ENCODE data around the gene ZNF787.

Gene ZNF787

GRCh38 chr19:56121180-56122167, at the start of gene ZNF787:
Gene ZNF787 (minus strand): TSS chr19:56121295. CDS start chr19:56103217, 18,078 bp downstream.
- H3K27me3 ChIP-seq (ENCODE audit: control insufficient read depth, insufficient read depth, low read length), result no peaks in the 10 kb centered on the region
- peaks cover 5% of the 10 kb centered on the region for H3K4me1 ChIP-seq (ENCODE audit: control insufficient read depth, low read depth, low read length)
- peak within 1 kb of the TSS; percentile 72 for H3K9ac ChIP-seq (ENCODE audit: low read length)
- peak within 1 kb of the TSS; percentile 75 for H3K27ac ChIP-seq (ENCODE audit: low read length)
- H3K9me3 ChIP-seq (ENCODE audit: control insufficient read depth, low read depth, low read length), result no peaks in the 10 kb centered on the region
- H3K36me3 ChIP-seq (ENCODE audit: control insufficient read depth, low read depth, low read length), result peaks cover 12% of the 10 kb centered on the region
- H3K4me3 ChIP-seq (ENCODE audit: low read length), result peak within 1 kb of the TSS; percentile 85

- Histone ChIP-seq H3K9ac (ENCODE audit: low read length) (no peak overlapping the region), H3K36me3 (ENCODE audit: control insufficient read depth, low read depth, low read length) (no peaks in the 10 kb centered on the region)
Measured at GRCh38 chr19:56170261-56170660, 49.2 kb upstream of the ZNF787 start.

GRCh38 chr19:56167064-56167578, 46.0 kb upstream of the ZNF787 start:
- no peaks in the 10 kb centered on the region for H3K9me3 ChIP-seq (ENCODE audit: control insufficient read depth, low read depth, low read length)
- peaks cover 3% of the 10 kb centered on the region for H3K36me3 ChIP-seq (ENCODE audit: control insufficient read depth, low read depth, low read length)
- no peak overlapping the region for H3K27ac ChIP-seq (ENCODE audit: low read length)
- no peaks in the 10 kb centered on the region for H3K4me1 ChIP-seq (ENCODE audit: control insufficient read depth, low read depth, low read length)
- no peak overlapping the region for H3K4me3 ChIP-seq (ENCODE audit: low read length)
- no peaks in the 10 kb centered on the region for H3K27me3 ChIP-seq (ENCODE audit: control insufficient read depth, insufficient read depth, low read length)
- no peak overlapping the region for H3K9ac ChIP-seq (ENCODE audit: low read length)

More at GRCh38 chr19:56170261-56170660, 49.2 kb upstream of the ZNF787 start:
- H3K27me3 ChIP-seq (ENCODE audit: control insufficient read depth, insufficient read depth, low read length), result no peaks in the 10 kb centered on the region
- no peaks in the 10 kb centered on the region for H3K4me1 ChIP-seq (ENCODE audit: control insufficient read depth, low read depth, low read length)
- no peak overlapping the region for H3K4me3 ChIP-seq (ENCODE audit: low read length)
- no peak overlapping the region for H3K27ac ChIP-seq (ENCODE audit: low read length)
- no peaks in the 10 kb centered on the region for H3K9me3 ChIP-seq (ENCODE audit: control insufficient read depth, low read depth, low read length)

GRCh38 chr19:56163097-56163496, 42.0 kb upstream of the ZNF787 start:
- H3K9ac ChIP-seq (ENCODE audit: low read length), result no peak overlapping the region
- H3K4me1 ChIP-seq (ENCODE audit: control insufficient read depth, low read depth, low read length), result no peaks in the 10 kb centered on the region
- no peak overlapping the region for H3K27ac ChIP-seq (ENCODE audit: low read length)
- no peak overlapping the region for H3K4me3 ChIP-seq (ENCODE audit: low read length)
- no peaks in the 10 kb centered on the region for H3K9me3 ChIP-seq (ENCODE audit: control insufficient read depth, low read depth, low read length)
- H3K27me3 ChIP-seq (ENCODE audit: control insufficient read depth, insufficient read depth, low read length), result no peaks in the 10 kb centered on the region
- peaks cover 10% of the 10 kb centered on the region for H3K36me3 ChIP-seq (ENCODE audit: control insufficient read depth, low read depth, low read length)

GRCh38 chr19:56162258-56162657, 41.2 kb upstream of the ZNF787 start:
- no peak overlapping the region for H3K4me3 ChIP-seq (ENCODE audit: low read length)
- H3K36me3 ChIP-seq (ENCODE audit: control insufficient read depth, low read depth, low read length), result peaks cover 10% of the 10 kb centered on the region
- H3K27ac ChIP-seq (ENCODE audit: low read length), result no peak overlapping the region

GRCh38 chr19:56161534-56161933, 40.4 kb upstream of the ZNF787 start:
- H3K4me1 ChIP-seq (ENCODE audit: control insufficient read depth, low read depth, low read length), result no peaks in the 10 kb centered on the region
- no peak overlapping the region for H3K27ac ChIP-seq (ENCODE audit: low read length)
- no peaks in the 10 kb centered on the region for H3K27me3 ChIP-seq (ENCODE audit: control insufficient read depth, insufficient read depth, low read length)
- H3K9ac ChIP-seq (ENCODE audit: low read length), result no peak overlapping the region
- H3K36me3 ChIP-seq (ENCODE audit: control insufficient read depth, low read depth, low read length), result peaks cover 10% of the 10 kb centered on the region
- no peak overlapping the region for H3K4me3 ChIP-seq (ENCODE audit: low read length)
- no peaks in the 10 kb centered on the region for H3K9me3 ChIP-seq (ENCODE audit: control insufficient read depth, low read depth, low read length)

More at GRCh38 chr19:56162258-56162657, 41.2 kb upstream of the ZNF787 start:
- no peaks in the 10 kb centered on the region for H3K27me3 ChIP-seq (ENCODE audit: control insufficient read depth, insufficient read depth, low read length)
- H3K9me3 ChIP-seq (ENCODE audit: control insufficient read depth, low read depth, low read length), result no peaks in the 10 kb centered on the region
- H3K9ac ChIP-seq (ENCODE audit: low read length), result no peak overlapping the region
- H3K4me1 ChIP-seq (ENCODE audit: control insufficient read depth, low read depth, low read length), result no peaks in the 10 kb centered on the region

- H3K27ac ChIP-seq (ENCODE audit: low read length), result no peak overlapping the region
- no peak overlapping the region for H3K4me3 ChIP-seq (ENCODE audit: low read length)
- no peaks in the 10 kb centered on the region for H3K4me1 ChIP-seq (ENCODE audit: control insufficient read depth, low read depth, low read length)
- peaks cover 18% of the 10 kb centered on the region for H3K36me3 ChIP-seq (ENCODE audit: control insufficient read depth, low read depth, low read length)
- H3K9me3 ChIP-seq (ENCODE audit: control insufficient read depth, low read depth, low read length), result no peaks in the 10 kb centered on the region
- H3K27me3 ChIP-seq (ENCODE audit: control insufficient read depth, insufficient read depth, low read length), result no peaks in the 10 kb centered on the region
- H3K9ac ChIP-seq (ENCODE audit: low read length), result no peak overlapping the region
Measured at GRCh38 chr19:56159622-56160271, 38.7 kb upstream of the ZNF787 start.

GRCh38 chr19:56159009-56159559, 38.0 kb upstream of the ZNF787 start:
- H3K9ac ChIP-seq (ENCODE audit: low read length), result no peak overlapping the region
- no peaks in the 10 kb centered on the region for H3K4me1 ChIP-seq (ENCODE audit: control insufficient read depth, low read depth, low read length)
- H3K27me3 ChIP-seq (ENCODE audit: control insufficient read depth, insufficient read depth, low read length), result no peaks in the 10 kb centered on the region
- no peaks in the 10 kb centered on the region for H3K9me3 ChIP-seq (ENCODE audit: control insufficient read depth, low read depth, low read length)
- H3K27ac ChIP-seq (ENCODE audit: low read length), result no peak overlapping the region
- no peak overlapping the region for H3K4me3 ChIP-seq (ENCODE audit: low read length)
- peaks cover 20% of the 10 kb centered on the region for H3K36me3 ChIP-seq (ENCODE audit: control insufficient read depth, low read depth, low read length)

- H3K27ac ChIP-seq (ENCODE audit: low read length), result no peak overlapping the region
Measured at GRCh38 chr19:56158170-56158757, 37.2 kb upstream of the ZNF787 start.

GRCh38 chr19:56156768-56157167, 35.7 kb upstream of the ZNF787 start:
- peaks cover 16% of the 10 kb centered on the region for H3K36me3 ChIP-seq (ENCODE audit: control insufficient read depth, low read depth, low read length)
- H3K9ac ChIP-seq (ENCODE audit: low read length), result no peak overlapping the region
- peaks cover 18% of the 10 kb centered on the region for H3K4me1 ChIP-seq (ENCODE audit: control insufficient read depth, low read depth, low read length)
- no peaks in the 10 kb centered on the region for H3K27me3 ChIP-seq (ENCODE audit: control insufficient read depth, insufficient read depth, low read length)
- no peaks in the 10 kb centered on the region for H3K9me3 ChIP-seq (ENCODE audit: control insufficient read depth, low read depth, low read length)
- no peak overlapping the region for H3K4me3 ChIP-seq (ENCODE audit: low read length)
- no peak overlapping the region for H3K27ac ChIP-seq (ENCODE audit: low read length)

More at GRCh38 chr19:56158170-56158757, 37.2 kb upstream of the ZNF787 start:
- H3K4me1 ChIP-seq (ENCODE audit: control insufficient read depth, low read depth, low read length), result peaks cover 7% of the 10 kb centered on the region
- H3K9me3 ChIP-seq (ENCODE audit: control insufficient read depth, low read depth, low read length), result no peaks in the 10 kb centered on the region
- no peak overlapping the region for H3K9ac ChIP-seq (ENCODE audit: low read length)
- no peak overlapping the region for H3K4me3 ChIP-seq (ENCODE audit: low read length)
- H3K36me3 ChIP-seq (ENCODE audit: control insufficient read depth, low read depth, low read length), result peaks cover 20% of the 10 kb centered on the region
- no peaks in the 10 kb centered on the region for H3K27me3 ChIP-seq (ENCODE audit: control insufficient read depth, insufficient read depth, low read length)

GRCh38 chr19:56155124-56155687, 34.1 kb upstream of the ZNF787 start:
- H3K9ac ChIP-seq (ENCODE audit: low read length), result no peak overlapping the region
- H3K36me3 ChIP-seq (ENCODE audit: control insufficient read depth, low read depth, low read length), result peaks cover 16% of the 10 kb centered on the region
- H3K27ac ChIP-seq (ENCODE audit: low read length), result no peak overlapping the region
- H3K9me3 ChIP-seq (ENCODE audit: control insufficient read depth, low read depth, low read length), result no peaks in the 10 kb centered on the region
- H3K27me3 ChIP-seq (ENCODE audit: control insufficient read depth, insufficient read depth, low read length), result no peaks in the 10 kb centered on the region
- H3K4me3 ChIP-seq (ENCODE audit: low read length), result no peak overlapping the region
- H3K4me1 ChIP-seq (ENCODE audit: control insufficient read depth, low read depth, low read length), result peaks cover 18% of the 10 kb centered on the region

Measured in iPS-18a (cell line).